HG02973 (cell line): ENCODE data around the gene GADL1.

Experiments used
- ATAC-seq: cut with Tn5 transposase; IDR thresholded peaks from one replicate; pipeline ENCODE4 v1.9.1; 2021; ENCODE audit warnings: moderate library complexity; ENCODE audit not compliant: unreplicated experiment

The GADL1 gene

GRCh38 chr3:30894521-30895251 is at the start of gene GADL1:
Gene GADL1, minus strand, starts transcription at chr3:30894661. Its CDS starts 47 bp downstream, at chr3:30894614.
- no peak for ATAC-seq

GRCh38 chr3:30944124-30944523 is 49.7 kb upstream of the GADL1 start:
- ATAC-seq: no peak

- ATAC-seq: no peak
These were observed 48.7 kb upstream of the GADL1 start for GRCh38 chr3:30943206-30943605.

GRCh38 chr3:30941342-30941741 is 46.9 kb upstream of the GADL1 start:
- no peak for ATAC-seq

GRCh38 chr3:30940740-30941139 is 46.3 kb upstream of the GADL1 start:
- no peak for ATAC-seq

GRCh38 chr3:30934208-30934550 is 39.7 kb upstream of the GADL1 start:
- no peak for ATAC-seq

- ATAC-seq: no peak
These were observed 39.2 kb upstream of the GADL1 start for GRCh38 chr3:30933478-30934207.

GRCh38 chr3:30932513-30933098 is 38.1 kb upstream of the GADL1 start:
- ATAC-seq: no peak

GRCh38 chr3:30924763-30925162 is 30.3 kb upstream of the GADL1 start:
- no peak for ATAC-seq

GRCh38 chr3:30919564-30919963 is 25.1 kb upstream of the GADL1 start:
- no peak for ATAC-seq

GRCh38 chr3:30918761-30919160 is 24.3 kb upstream of the GADL1 start:
- ATAC-seq: no peak

- ATAC-seq: no peak
These were observed 21.3 kb upstream of the GADL1 start for GRCh38 chr3:30915782-30916181.

GRCh38 chr3:30914696-30915095 is 20.2 kb upstream of the GADL1 start:
- ATAC-seq: no peak

GRCh38 chr3:30913176-30913575 is 18.7 kb upstream of the GADL1 start:
- ATAC-seq: no peak

- ATAC-seq: no peak
These were observed 17.8 kb upstream of the GADL1 start for GRCh38 chr3:30912301-30912700.

GRCh38 chr3:30908456-30909037 is 14.1 kb upstream of the GADL1 start:
- ATAC-seq: no peak

GRCh38 chr3:30904996-30905395 is 10.5 kb upstream of the GADL1 start:
- ATAC-seq: no peak

GRCh38 chr3:30895329-30895728 is 868 bp upstream of the GADL1 start:
- no peak for ATAC-seq

- no peak for ATAC-seq
These were observed 659 bp downstream of the GADL1 start for GRCh38 chr3:30893678-30894325.

GRCh38 chr3:30890907-30891306 is 3.6 kb downstream of the GADL1 start:
- ATAC-seq: no peak

GRCh38 chr3:30886888-30887287 is 7.6 kb downstream of the GADL1 start:
- ATAC-seq: no peak
